Activated CD8-positive, alpha-beta memory T cell treated with anti-CD3 and anti-CD28 coated beads, Interleukin-2, amount 50 U/mL, for 24 hours (primary cell): ENCODE data around the gene POLR1F.

ENCODE experiments used
- DNase-seq: peaks from one replicate; pipeline ENCODE4 v3.0.0-alpha.2; 2020; ENCODE audit errors: extremely low read depth

POLR1F gene

DNA sequence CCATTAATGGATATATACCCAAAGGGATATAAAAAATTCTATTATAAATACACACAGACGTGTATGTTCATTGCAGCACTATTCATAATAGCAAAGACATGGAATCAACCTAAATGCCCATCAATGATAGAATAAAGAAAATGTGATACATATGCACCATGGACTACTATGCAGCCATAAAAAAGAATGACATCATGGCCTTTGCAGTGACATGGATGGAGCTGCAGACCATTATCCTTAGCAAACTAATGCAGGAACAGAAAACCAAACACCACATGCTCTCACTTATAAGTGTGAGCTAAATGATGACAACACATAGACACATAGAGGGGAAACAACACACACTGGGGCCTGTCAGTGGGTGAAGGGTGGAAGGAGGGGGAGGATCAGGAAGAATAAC is 33.0 kb downstream of the POLR1F start:
- DNase-seq, result no peak

DNA sequence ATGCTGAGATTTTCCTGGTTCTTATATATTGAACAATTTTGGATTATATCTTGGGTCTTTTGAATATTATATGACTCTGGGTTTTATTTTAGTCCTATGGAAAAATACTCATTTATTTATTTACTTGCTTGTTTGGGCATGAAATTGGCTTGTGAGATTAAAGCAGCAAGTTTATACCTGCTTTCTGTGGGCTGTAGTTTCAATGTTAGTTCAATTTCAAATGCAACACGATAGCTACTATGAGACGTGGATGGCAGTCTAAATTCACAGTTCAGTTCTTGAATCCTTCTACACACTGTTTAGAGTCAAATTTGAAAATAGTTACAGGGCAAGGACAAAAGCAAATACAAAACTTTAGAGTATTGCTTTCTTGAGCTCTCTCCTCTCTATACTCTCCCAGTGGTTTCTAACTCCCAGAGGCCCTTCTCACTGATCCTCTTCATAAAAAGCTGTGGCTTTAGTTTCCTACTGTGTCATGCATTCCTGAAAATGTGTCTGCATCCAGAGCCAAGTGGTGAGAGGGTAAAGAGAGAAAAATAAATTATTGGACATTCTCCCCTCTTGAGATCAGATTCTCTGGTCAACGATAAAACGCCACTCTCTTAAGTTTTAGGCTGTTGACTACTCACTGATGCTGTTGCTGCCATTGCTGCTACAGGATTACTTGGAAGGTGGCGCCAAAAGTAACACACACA is 34.4 kb downstream of the POLR1F start:
- no peak for DNase-seq

DNA sequence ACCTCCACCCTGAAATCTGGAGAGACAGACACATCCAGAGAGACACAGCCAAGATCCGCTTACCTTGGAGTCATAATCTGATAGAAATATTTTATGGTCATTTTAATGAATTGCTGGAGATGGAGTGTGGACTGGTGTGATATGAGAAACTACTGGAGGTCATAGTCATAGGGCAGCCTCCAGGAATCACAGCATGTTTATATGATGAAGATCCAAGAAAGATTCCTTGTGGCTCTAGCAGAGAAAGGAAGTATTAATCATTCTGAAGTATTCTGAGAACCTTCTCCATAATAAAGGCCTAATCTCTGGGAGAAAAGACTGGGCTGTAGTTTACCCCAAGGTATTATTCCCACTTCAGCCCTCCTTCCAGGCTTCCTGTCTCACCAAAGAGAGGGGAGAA is 38.0 kb downstream of the POLR1F start:
- no peak for DNase-seq

DNA sequence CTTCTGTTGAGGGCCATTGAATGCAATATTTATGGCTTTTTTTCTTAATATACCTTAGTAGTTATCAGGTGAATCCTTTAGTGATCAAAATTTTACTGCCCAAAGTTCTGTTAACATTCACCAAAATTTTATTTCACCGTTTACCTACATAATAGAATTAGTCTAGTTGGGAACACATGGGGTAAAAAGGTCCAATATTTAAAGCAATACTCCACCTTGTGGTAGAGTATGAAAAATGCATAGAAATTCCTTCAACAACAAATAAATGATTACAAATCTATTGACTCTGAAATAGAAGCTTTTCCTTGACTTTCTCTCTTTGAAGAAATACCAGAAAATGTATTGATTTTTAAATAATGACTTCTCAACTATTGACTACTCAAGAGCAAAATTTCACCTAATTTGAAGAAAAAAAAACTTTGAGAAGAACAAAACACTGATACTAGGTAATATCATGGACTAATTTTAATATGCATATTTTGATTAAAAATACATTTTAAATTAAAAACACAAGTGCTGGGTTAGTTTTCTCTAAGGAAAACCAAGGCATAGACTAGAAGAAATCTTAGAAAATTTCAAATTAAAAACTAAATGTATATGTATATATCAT is 43.3 kb downstream of the POLR1F start:
- no peak for DNase-seq

DNA sequence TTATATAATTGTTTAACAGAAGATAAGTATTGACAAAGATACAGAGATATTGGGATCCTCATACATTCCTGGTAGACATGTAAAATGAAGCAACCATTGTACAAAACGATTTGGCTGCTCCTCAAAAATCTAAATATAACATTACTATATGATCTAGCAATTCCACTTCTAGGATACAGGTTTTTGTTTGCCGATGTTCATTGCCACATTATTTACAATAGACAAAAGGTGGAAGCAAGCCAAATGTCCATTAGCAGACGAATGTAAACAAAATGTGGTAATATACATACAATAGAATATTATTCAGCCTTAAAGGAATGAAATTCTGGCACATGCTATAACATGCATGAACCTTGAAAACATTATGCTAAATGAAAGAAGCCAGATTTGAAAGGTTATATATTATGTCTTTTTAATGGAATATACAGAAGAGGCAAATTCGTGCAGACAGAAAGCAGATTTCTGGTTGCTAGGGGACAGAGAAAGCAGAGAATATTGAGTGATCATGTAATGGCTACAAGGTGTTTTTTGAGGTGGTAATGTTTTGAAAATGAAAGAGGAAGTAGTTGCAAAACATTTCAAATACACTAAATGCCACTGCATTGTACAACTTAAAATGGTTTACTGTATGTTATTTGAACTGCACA is 44.9 kb downstream of the POLR1F start:
- no peak for DNase-seq

DNA sequence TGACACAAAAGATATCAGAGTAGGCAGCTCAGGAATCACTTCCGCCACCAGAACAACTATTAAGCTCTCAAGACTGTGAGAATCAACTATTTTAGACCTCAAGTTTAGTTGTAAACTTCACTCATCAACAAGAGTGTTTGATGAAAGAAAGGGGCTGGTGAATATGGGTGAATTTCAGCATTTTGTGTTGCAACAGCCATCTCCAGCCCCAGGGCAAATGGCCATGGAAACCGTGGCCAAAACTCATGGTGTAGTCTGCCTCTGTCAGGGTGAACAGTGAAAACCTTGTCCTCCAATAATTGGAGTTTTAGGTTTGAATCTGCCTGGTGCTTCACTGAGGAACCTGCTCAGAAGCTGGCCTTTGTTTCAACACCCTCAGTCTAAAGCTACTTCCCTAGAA is 60.0 kb downstream of the POLR1F start:
- no peak for DNase-seq
